Endothelial cell of umbilical vein (primary cell): Measurements from ENCODE around the gene IL31RA.

Experiments
- CTCF ChIP-seq, 2 donors: IDR thresholded peaks; 1 replicate in 1 of 2; 2 replicates in 1 of 2; pipeline ENCODE4 v1.5.1; 2011; ENCODE audit warnings: low read length in 2 of 2, mild to moderate bottlenecking in 2 of 2, moderate library complexity in 2 of 2, control low read depth in 1 of 2, inconsistent platforms in 1 of 2, low read depth in 1 of 2; ENCODE audit not compliant: insufficient read depth in 1 of 2; ENCODE audit errors: extremely low read depth in 1 of 2
- EZH2 ChIP-seq: IDR thresholded peaks from 2 replicates; pipeline ENCODE4 v1.6.1; 2012; ENCODE audit warnings: borderline replicate concordance, low read depth, mild to moderate bottlenecking, moderate library complexity, low read length, inconsistent platforms; ENCODE audit not compliant: severe bottlenecking
- FOS ChIP-seq: IDR thresholded peaks from 2 replicates; pipeline ENCODE4 v1.6.1; 2011; ENCODE audit warnings: mild to moderate bottlenecking, low read length, moderate library complexity, borderline replicate concordance; ENCODE audit not compliant: insufficient read depth
- GATA2 ChIP-seq: IDR thresholded peaks from 2 replicates; pipeline ENCODE4 v1.7.0; 2011; ENCODE audit warnings: low read depth, mild to moderate bottlenecking, moderate library complexity, mixed read lengths, low read length; ENCODE audit not compliant: insufficient read length, insufficient read depth
- JUN ChIP-seq: IDR thresholded peaks from 2 replicates; pipeline ENCODE4 v1.6.1; 2011; ENCODE audit warnings: borderline replicate concordance, low read depth; ENCODE audit not compliant: insufficient read length, insufficient read depth
- MAX ChIP-seq: IDR thresholded peaks from 2 replicates; pipeline ENCODE4 v1.6.1; 2011; ENCODE audit not compliant: insufficient read depth, insufficient read length
- MYC ChIP-seq: IDR thresholded peaks from one replicate; pipeline ENCODE4 v1.6.1; 2011; ENCODE audit warnings: mild to moderate bottlenecking, low read depth, low read length
- POLR2A ChIP-seq: IDR thresholded peaks from 2 replicates; pipeline ENCODE4 v1.6.1; 2012; ENCODE audit warnings: low read depth, mild to moderate bottlenecking, control low read depth, low read length
- POLR2AphosphoS5 ChIP-seq: IDR thresholded peaks from 2 replicates; pipeline ENCODE4 v1.6.1; 2012; ENCODE audit warnings: low read depth, mild to moderate bottlenecking, control low read depth, low read length, moderate library complexity; ENCODE audit not compliant: insufficient read depth

- TF ChIP-seq CTCF (IDR thresholded peaks at IDR 0.05; ENCODE audit: extremely low read depth in 1 of 2, insufficient read depth in 1 of 2, low read depth in 1 of 2, low read length in 2 of 2): no peak
- TF ChIP-seq POLR2A: no peak
- TF ChIP-seq EZH2: no peak
- no peak for TF ChIP-seq POLR2AphosphoS5
- no peak for TF ChIP-seq MYC
- no peak for TF ChIP-seq MAX
- no peak for TF ChIP-seq JUN
- no peak for TF ChIP-seq GATA2
- no peak for TF ChIP-seq FOS
These were observed 75.3 kb downstream of the IL31RA start for GRCh38 chr5:55926476-55926875.
